Smooth muscle cell (in vitro differentiated cells): ENCODE measurements around the gene PTGES3L. TPM values are rescaled to one million over a fixed set of nuclear protein-coding genes. Genes with fewer than 3 reads are reported as not detected.

Source experiments
- DNase-seq: peaks from one replicate; lab custom pipeline; 2025; ENCODE audit not compliant: unreplicated experiment; lab: John Stamatoyannopoulos, UW
- H2AFZ ChIP-seq: fragments of 200-600 bp; sonication (generic); 2 replicates; pipeline ENCODE4 v1.6.0; 2016; ENCODE audit warnings: antibody characterized with exemption, low read depth, mild to moderate bottlenecking
- H3F3A ChIP-seq: fragments of 200-600 bp; sonication (generic); 2 replicates; pipeline ENCODE4 v1.6.0; 2017; ENCODE audit warnings: antibody characterized with exemption, low read depth
- H3K27ac ChIP-seq: fragments of 200-600 bp; sonication (generic); 2 replicates; pipeline ENCODE4 v1.5.1; 2016; ENCODE audit warnings: low read depth, mild to moderate bottlenecking
- H3K27me3 ChIP-seq: fragments of 200-600 bp; sonication (generic); 2 replicates; pipeline ENCODE4 v1.6.1; 2016; ENCODE audit warnings: low read depth, mild to moderate bottlenecking
- H3K36me3 ChIP-seq: fragments of 200-600 bp; sonication (generic); 2 replicates; pipeline ENCODE4 v1.5.1; 2016; ENCODE audit warnings: low read depth
- H3K4me1 ChIP-seq: fragments of 200-600 bp; sonication (generic); 2 replicates; pipeline ENCODE4 v1.5.1; 2016; ENCODE audit warnings: low read depth
- H3K4me2 ChIP-seq: fragments of 200-600 bp; sonication (generic); 2 replicates; pipeline ENCODE4 v1.6.0; 2016; ENCODE audit warnings: mild to moderate bottlenecking
- H3K4me3 ChIP-seq: fragments of 200-600 bp; sonication (generic); 2 replicates; pipeline ENCODE4 v1.5.1; 2016; ENCODE audit warnings: mild to moderate bottlenecking
- H3K79me2 ChIP-seq: fragments of 200-600 bp; sonication (generic); 2 replicates; pipeline ENCODE4 v1.6.0; 2016; ENCODE audit warnings: low read depth, mild to moderate bottlenecking
- H3K9ac ChIP-seq: fragments of 200-600 bp; sonication (generic); 2 replicates; pipeline ENCODE4 v1.6.0; 2016; ENCODE audit warnings: low read depth
- H3K9me3 ChIP-seq: fragments of 200-600 bp; sonication (generic); replicated peaks from 2 replicates; pipeline ENCODE4 v1.5.1; 2016; ENCODE audit warnings: low read depth
- H4K20me1 ChIP-seq: fragments of 200-600 bp; sonication (generic); 2 replicates; pipeline ENCODE4 v1.6.0; 2016; ENCODE audit warnings: low read depth
- WGBS: methylation state at CpG from one replicate; pipeline ENCODE4 v1.1.7; 2016; ENCODE audit warnings: low lambda C conversion rate; 5-methylcytosine and 5-hydroxymethylcytosine counted together
- polyA plus RNA-seq: library from polyadenylated mRNA; unstranded; fragments of >200 nt; fragmentation: Nextera tagmentation; extraction: Ambion mirVana; gene quantifications from 2 replicates; pipeline ENCODE4 v1.2.1, GENCODE V29; 2016
- total RNA-seq: library from RNA; depleted of rRNA; stranded (reverse); fragments of >200 nt; gene quantifications from 2 replicates; pipeline ENCODE4 v1.2.3, GENCODE V29; 2014
- TF ChIP-seq, protein P1 (sequence below): fragments of 200-600 bp; sonication (generic); IDR thresholded peaks from 2 replicates; pipeline ENCODE4 v1.5.1; 2017; ENCODE audit warnings: borderline replicate concordance, mild to moderate bottlenecking, antibody characterized with exemption; ENCODE audit not compliant: insufficient read depth, poor library complexity, severe bottlenecking

PTGES3L gene
- total and polyA plus RNA-seq, 2 experiments from 2014 or later, result 6.7 to 8.3 TPM

DNA sequence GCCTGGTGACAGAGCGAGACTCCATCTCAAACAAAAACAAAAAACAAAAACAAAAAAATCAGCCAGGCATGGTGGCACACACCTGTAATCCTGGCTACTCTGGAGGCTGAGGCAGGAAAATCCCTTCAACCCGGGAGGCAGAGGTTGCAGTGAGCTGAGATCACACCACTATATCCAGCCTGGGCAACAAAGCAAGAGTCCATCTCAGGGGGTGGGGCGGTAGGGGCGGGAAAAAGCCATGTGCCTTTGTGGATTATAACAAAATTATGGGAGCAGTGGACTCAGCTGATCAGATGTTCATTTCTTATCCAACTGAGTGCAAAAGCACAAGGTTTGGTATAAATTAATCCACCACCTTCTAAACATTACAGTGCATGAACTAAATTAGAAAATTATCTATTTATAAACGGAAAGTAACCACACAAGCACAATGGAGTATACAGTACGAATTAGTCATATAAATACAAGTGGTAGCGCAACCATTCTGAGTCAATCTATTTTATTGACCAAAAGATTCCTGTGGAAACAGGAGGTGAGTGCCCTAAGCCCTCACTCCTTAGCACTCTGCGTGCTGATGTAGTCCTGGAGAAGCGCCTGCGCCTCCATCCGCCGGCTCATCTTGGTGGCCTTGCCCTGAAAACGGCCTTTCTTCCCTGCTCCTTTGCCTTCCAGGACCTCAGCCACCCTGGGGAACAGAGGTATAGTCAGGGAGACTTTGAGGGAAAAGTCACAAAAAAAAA is 29.7 kb downstream of the PTGES3L start:
- H3F3A ChIP-seq, result no peaks in the 10 kb centered on the region
- DNase-seq, result no peak
- H3K9me3 ChIP-seq, result no peaks in the 10 kb centered on the region
- WGBS, result 98% methylated on average over 13 of the region's 13 CpGs
- no peak overlapping the region for H3K4me3 ChIP-seq
- H4K20me1 ChIP-seq, result no peaks in the 10 kb centered on the region
- TF ChIP-seq, protein P1, sequence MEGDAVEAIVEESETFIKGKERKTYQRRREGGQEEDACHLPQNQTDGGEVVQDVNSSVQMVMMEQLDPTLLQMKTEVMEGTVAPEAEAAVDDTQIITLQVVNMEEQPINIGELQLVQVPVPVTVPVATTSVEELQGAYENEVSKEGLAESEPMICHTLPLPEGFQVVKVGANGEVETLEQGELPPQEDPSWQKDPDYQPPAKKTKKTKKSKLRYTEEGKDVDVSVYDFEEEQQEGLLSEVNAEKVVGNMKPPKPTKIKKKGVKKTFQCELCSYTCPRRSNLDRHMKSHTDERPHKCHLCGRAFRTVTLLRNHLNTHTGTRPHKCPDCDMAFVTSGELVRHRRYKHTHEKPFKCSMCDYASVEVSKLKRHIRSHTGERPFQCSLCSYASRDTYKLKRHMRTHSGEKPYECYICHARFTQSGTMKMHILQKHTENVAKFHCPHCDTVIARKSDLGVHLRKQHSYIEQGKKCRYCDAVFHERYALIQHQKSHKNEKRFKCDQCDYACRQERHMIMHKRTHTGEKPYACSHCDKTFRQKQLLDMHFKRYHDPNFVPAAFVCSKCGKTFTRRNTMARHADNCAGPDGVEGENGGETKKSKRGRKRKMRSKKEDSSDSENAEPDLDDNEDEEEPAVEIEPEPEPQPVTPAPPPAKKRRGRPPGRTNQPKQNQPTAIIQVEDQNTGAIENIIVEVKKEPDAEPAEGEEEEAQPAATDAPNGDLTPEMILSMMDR, result no peak
- H3K27ac ChIP-seq, result no peak overlapping the region
- no peaks in the 10 kb centered on the region for H3K27me3 ChIP-seq
- no peaks in the 10 kb centered on the region for H3K79me2 ChIP-seq
- H3K36me3 ChIP-seq, result peaks cover 4% of the 10 kb centered on the region
- no peak overlapping the region for H3K9ac ChIP-seq
- no peak overlapping the region for H3K4me2 ChIP-seq
- no peak overlapping the region for H2AFZ ChIP-seq
- no peaks in the 10 kb centered on the region for H3K4me1 ChIP-seq

DNA sequence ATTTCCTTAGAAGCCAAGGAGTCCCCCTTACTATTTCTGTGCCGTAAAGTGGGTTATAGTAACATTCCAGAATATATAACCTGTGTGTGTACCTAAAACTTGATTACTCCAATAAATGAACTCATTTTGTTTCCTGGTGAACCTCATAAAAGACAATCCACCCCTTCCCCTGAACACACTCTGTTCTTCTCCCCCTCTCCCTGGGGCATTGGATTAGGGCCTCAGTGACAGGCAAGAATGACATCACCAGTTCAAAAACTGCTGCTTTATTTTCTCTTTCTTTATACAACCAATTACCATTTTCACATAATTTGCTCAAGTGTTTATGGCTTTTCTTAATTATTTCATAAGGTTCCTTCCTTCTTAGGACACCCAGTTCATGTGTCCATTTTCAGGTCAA is 33.1 kb downstream of the PTGES3L start:
- 100% methylated on average over 1 of the region's 1 CpG for WGBS
- H3K36me3 ChIP-seq, result peaks cover 4% of the 10 kb centered on the region
- no peak overlapping the region for H3K4me3 ChIP-seq
- H4K20me1 ChIP-seq, result no peaks in the 10 kb centered on the region
- H3K27ac ChIP-seq, result no peak overlapping the region
- no peaks in the 10 kb centered on the region for H3K27me3 ChIP-seq
- no peak overlapping the region for H3K9ac ChIP-seq
- no peak for DNase-seq
- H3K4me2 ChIP-seq, result no peak overlapping the region
- no peak overlapping the region for H2AFZ ChIP-seq
- H3K9me3 ChIP-seq, result no peaks in the 10 kb centered on the region
- H3K4me1 ChIP-seq, result no peaks in the 10 kb centered on the region
- TF ChIP-seq, protein P1, result no peak
- no peaks in the 10 kb centered on the region for H3F3A ChIP-seq
- H3K79me2 ChIP-seq, result no peaks in the 10 kb centered on the region

DNA sequence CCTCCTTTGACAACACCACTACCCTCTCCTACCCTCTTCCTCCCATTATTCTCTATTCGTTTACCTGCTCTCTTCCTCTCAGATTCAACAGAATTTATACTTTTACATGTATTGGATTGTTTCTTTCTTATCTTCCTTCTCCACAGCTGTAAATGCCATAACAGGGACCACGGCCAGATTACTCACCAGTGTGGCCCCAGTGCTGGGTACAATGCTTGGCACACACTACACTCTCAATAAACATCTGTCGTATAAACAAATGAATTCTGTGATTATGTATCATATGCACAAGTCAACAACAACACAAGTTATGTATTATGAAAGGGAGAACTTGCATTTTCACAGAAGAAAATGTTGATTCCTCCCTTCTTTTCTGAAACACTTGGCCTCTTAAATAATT is 35.7 kb downstream of the PTGES3L start:
- Histone ChIP-seq H3K79me2 (no peaks in the 10 kb centered on the region), H3K27me3 (no peaks in the 10 kb centered on the region), H2AFZ (no peak overlapping the region), H3F3A (no peaks in the 10 kb centered on the region), H3K4me1 (no peaks in the 10 kb centered on the region), H4K20me1 (no peaks in the 10 kb centered on the region), H3K9ac (no peak overlapping the region), H3K9me3 (no peaks in the 10 kb centered on the region), H3K27ac (no peak overlapping the region), H3K36me3 (no peaks in the 10 kb centered on the region), H3K4me3 (no peak overlapping the region), H3K4me2 (no peak overlapping the region)
- WGBS, result 55% methylated on average over 3 of the region's 3 CpGs
- DNase-seq, result no peak
- TF ChIP-seq, protein P1, result no peak
